ENCODE results near the gene FCRLA. TPM values are rescaled to one million over a fixed set of nuclear protein-coding genes. Genes with fewer than 3 reads are reported as not detected.
"Not testable (repeated sequence)": the region's sequence is repeated elsewhere in the genome, so short reads cannot be mapped to it uniquely, and the experiment has no call there.

The FCRLA gene
- total and polyA plus RNA-seq, 10 donors, result 28.0 to 202 (median 57.3) TPM

- Histone ChIP-seq H3K27me3 (replicated peaks in 1 of 7) (peaks cover 0 to 53% (median 0%) of the 10 kb centered on the region in 7 donors), H3K9me3 (no peaks in the 10 kb centered on the region), H3K27ac (no peak overlapping the region), H3K4me3 (no peak overlapping the region), H3K4me1 (peaks cover 9 to 81% (median 45%) of the 10 kb centered on the region in 6 donors), H3K36me3 (no peaks in the 10 kb centered on the region)
- 86 to 94% (median 92%) methylated on average over 6 to 8 of the region's 8 CpGs for whole genome bisulfite sequencing, 5 donors
- intact Hi-C loops (cut with DNase I; ENCODE audit: low total_unique reads), result no loop called here
- DNase-seq, result no peak
- TF ChIP-seq POLR2AphosphoS5 (IDR thresholded peaks at IDR 0.05) (no peak), CTCF (IDR thresholded peaks at IDR 0.05 in 8 of 11, conservative IDR thresholded peaks at IDR 0.05 in 3 of 11) (no peak), POLR2A (IDR thresholded peaks at IDR 0.05) (no peak)
Observed at GRCh38 chr1:161723459-161724141, 16.6 kb downstream of the FCRLA start.

GRCh38 chr1:161725258-161725907 is 18.4 kb downstream of the FCRLA start:
- peaks cover 0 to 53% (median 0%) of the 10 kb centered on the region in 7 donors for H3K27me3 ChIP-seq (replicated peaks in 1 of 7)
- H3K36me3 ChIP-seq; DNase-seq; H3K9me3 ChIP-seq; intact Hi-C loops (cut with DNase I; ENCODE audit: low total_unique reads): not testable (repeated sequence)
- H3K4me1 ChIP-seq, result peaks cover 4 to 73% (median 35%) of the 10 kb centered on the region in 6 donors
- WGBS, 5 donors, result 51 to 56% (median 55%) methylated on average over 22 of the region's 22 CpGs
- H3K27ac ChIP-seq, result peak overlapping the region; percentile 84 to 96 (median 87)
- H3K4me3 ChIP-seq, result peak overlapping the region; percentile 68 to 97 (median 80)

- Histone ChIP-seq H3K4me1 (peaks cover 4 to 67% (median 36%) of the 10 kb centered on the region in 6 donors), H3K27me3 (replicated peaks in 1 of 7) (peaks cover 0 to 51% (median 0%) of the 10 kb centered on the region in 7 donors), H3K9me3 (no peaks in the 10 kb centered on the region), H3K36me3 (no peaks in the 10 kb centered on the region), H3K27ac (peak overlapping the region; percentile 84 to 96 (median 87)), H3K4me3 (peak overlapping the region; percentile 68 to 97 (median 80))
- WGBS, 5 donors, result 0 to 1% (median 1%) methylated on average over 34 of the region's 34 CpGs
- intact Hi-C loops (cut with DNase I; ENCODE audit: low total_unique reads), result no loop called here
- peak; percentile 90 for DNase-seq
- TF ChIP-seq CTCF (IDR thresholded peaks at IDR 0.05 in 8 of 11, conservative IDR thresholded peaks at IDR 0.05 in 3 of 11), result peak in 7 of 11 experiments; percentile 12 to 42 (median 27)
- peak in 2 of 3 donors; percentile 68 to 70 for TF ChIP-seq POLR2AphosphoS5 (IDR thresholded peaks at IDR 0.05)
- TF ChIP-seq POLR2A (IDR thresholded peaks at IDR 0.05), result no peak
Observed at GRCh38 chr1:161725908-161726472, 19.0 kb downstream of the FCRLA start.

GRCh38 chr1:161726473-161727255 is 19.6 kb downstream of the FCRLA start:
- 0 to 1% (median 1%) methylated on average over 43 to 83 of the region's 83 CpGs for WGBS, 5 donors
- H3K4me1 ChIP-seq, result peaks cover 4 to 60% (median 36%) of the 10 kb centered on the region in 6 donors
- peak overlapping the region; percentile 68 to 97 (median 80) for H3K4me3 ChIP-seq
- peak overlapping the region; percentile 84 to 96 (median 87) for H3K27ac ChIP-seq
- intact Hi-C loops (cut with DNase I; ENCODE audit: low total_unique reads), result no loop called here
- DNase-seq, result peak; percentile 95
- H3K27me3 ChIP-seq (replicated peaks in 1 of 7), result peaks cover 0 to 49% (median 0%) of the 10 kb centered on the region in 7 donors
- H3K9me3 ChIP-seq, result no peaks in the 10 kb centered on the region
- H3K36me3 ChIP-seq, result no peaks in the 10 kb centered on the region
- TF ChIP-seq POLR2AphosphoS5 (IDR thresholded peaks at IDR 0.05) (peak; percentile 88 to 91 (median 88)), POLR2A (IDR thresholded peaks at IDR 0.05) (peak in 2 of 3 donors; percentile 51 to 74), CTCF (IDR thresholded peaks at IDR 0.05 in 8 of 11, conservative IDR thresholded peaks at IDR 0.05 in 3 of 11) (peak in 3 of 11 experiments; percentile 9 to 41 (median 17))
